Stimulated activated CD8-positive, alpha-beta memory T cell treated with anti-CD3 and anti-CD28 coated beads, Interleukin-12 subunit alpha, Interleukin-12 subunit beta, amount 100 ng/mL, for 1 hour (primary cell): ENCODE measurements around the gene EID1.
"Not testable (repeated sequence)": the region's sequence is repeated elsewhere in the genome, so short reads cannot be mapped to it uniquely, and the experiment has no call there.

Source experiments
- DNase-seq: peaks from one replicate; pipeline ENCODE4 v3.0.0-alpha.2; 2020; ENCODE audit warnings: low read depth

EID1 gene, protein sequence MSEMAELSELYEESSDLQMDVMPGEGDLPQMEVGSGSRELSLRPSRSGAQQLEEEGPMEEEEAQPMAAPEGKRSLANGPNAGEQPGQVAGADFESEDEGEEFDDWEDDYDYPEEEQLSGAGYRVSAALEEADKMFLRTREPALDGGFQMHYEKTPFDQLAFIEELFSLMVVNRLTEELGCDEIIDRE

DNA sequence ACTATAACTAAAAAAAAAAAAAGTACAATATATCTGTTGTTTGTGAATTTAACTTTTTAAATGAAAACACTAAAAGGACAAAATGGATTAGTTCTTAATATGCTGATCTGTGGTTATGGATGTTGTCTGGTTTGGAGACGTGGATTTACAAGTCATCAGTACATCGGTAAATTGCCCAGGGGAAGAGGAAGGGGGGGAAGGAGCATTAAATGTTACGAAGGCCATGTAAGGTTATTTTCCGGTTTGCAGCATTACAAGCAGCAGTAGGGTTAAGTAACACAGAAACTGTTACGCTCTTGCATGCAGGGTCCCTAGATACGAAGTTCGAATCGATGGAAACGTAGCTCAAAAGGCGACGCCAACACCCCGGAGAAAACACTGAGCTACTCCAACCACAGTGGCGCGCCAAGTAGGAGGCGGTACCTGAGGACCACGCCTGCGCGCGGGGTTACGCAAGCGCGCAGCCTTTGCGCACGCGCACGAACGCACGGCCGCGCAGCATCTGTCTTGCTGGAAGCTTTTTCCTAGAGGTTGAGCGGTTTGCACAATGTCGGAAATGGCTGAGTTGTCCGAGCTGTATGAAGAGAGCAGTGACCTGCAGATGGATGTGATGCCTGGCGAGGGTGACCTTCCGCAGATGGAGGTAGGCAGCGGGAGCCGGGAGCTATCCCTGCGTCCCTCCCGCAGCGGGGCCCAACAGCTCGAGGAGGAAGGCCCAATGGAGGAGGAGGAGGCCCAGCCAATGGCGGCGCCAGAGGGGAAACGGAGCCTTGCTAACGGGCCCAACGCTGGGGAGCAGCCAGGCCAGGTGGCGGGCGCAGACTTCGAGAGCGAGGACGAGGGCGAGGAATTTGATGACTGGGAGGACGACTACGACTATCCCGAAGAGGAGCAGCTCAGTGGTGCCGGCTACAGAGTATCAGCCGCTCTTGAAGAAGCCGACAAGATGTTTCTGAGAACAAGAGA lies at the start of gene EID1:
TSS of gene EID1 (plus strand) at position 505 of the 966 bp plus-strand sequence. CDS start at position 548, 43 bp downstream.
- peak; percentile 87 for DNase-seq

DNA sequence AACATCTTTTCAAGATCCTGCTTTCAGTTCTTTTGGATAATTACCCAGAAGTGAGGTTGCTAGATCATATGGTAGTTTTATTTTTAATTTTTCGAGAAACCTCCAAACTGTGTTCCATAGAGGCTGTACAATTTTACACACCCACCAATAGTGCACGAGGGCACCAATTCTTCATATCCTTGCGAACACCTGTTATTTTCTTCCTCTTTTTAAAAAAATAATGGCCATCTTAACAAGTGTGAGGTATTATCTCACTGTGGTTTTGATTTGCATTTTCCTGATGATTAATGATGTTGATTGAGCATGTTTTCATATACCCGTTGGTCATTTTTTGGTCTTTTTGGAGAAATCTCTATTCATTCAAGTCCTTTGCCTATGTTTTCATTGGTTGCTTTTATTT lies 49.5 kb upstream of the EID1 start:
- DNase-seq, result no peak

DNA sequence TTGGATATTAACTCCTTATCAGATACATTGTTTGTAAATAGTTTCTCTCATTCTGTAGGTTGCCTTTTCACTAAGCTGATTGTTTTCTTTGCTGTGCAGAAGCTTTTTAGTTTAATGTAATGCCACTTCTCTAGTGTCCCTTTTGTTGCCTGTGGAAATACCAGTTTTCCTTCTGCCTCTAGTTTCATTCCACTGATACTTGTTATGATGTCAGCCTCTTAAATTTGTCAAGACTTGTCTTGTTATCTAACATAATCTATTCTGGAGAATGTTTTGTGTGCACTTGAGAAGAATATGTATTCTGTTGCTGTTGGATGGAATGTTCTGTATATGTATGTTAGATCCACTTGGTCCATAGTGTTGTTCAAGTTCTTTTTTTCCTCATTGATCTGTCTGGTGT lies 49.0 kb upstream of the EID1 start:
- DNase-seq, result no peak

DNA sequence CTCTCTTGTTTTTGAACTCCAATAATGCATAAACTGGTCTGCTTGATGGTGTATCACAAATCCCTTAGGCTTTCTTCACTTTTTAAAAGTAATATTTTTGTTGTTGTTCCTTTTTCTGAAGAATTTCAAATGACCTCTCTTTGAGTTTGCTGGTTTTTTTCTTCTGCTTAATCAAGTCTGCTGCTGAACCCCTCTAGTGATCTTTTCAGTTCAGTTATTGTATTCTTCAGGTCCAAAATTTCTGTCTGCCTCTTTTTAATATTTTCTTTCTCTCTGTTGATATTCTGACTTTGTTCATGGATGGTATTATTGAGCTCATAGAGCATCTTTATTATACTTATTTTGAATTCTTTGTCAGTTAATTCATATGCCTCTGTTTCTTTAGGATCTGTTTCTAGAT lies 45.3 kb upstream of the EID1 start:
- no peak for DNase-seq

DNA sequence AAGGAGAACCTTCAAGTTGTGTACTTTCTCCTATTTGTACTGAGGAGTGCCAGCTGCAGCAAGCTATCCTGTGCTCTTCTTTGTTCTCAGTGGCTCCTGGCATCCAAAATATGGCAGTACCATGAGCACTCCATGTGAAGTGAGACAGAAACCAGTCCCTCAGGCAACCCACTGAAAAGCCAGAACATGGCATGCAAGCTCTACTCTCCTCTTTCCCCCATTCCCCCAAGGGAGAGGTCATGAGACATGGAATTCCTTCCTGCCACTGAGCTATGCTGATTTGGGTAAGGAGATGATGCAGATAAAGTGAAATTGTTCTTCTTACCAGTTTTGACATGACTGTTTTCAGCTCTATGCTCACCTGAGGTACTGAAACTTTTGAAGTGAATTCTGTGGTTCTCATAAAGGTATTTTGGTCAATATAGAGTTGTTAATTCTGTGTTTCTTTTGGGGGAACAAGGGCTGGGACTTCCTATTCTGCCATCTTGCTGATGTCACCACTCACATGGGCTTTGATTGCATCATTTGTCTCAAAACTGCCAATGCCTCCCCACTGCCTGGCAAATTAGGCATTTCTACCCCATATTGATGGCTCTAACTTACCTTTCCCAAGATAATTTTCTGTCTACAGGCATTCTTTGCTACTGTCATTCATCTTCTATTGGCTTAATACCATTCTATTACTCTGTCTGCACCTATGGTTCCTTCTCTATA lies 44.3 kb upstream of the EID1 start:
- DNase-seq, result no peak

DNA sequence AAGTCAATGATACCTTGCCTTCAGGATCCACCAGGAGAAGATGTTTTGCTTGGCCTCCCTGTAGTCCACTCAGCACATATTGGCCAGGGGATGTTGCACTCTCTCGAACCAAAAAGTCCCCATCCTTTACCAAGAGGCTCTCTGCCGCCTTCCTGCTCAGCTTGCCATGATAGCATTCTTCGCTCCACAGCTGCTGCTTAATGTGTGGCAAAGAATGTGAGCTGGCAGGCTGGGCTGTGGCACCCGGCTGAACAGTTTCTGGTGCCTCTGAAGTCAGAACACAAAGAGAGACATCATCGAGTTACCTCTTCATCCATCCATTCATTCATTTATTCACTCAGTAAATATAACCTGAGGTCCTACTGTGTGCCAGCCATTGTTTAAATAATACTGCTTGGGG lies 43.2 kb upstream of the EID1 start:
- no peak for DNase-seq

DNA sequence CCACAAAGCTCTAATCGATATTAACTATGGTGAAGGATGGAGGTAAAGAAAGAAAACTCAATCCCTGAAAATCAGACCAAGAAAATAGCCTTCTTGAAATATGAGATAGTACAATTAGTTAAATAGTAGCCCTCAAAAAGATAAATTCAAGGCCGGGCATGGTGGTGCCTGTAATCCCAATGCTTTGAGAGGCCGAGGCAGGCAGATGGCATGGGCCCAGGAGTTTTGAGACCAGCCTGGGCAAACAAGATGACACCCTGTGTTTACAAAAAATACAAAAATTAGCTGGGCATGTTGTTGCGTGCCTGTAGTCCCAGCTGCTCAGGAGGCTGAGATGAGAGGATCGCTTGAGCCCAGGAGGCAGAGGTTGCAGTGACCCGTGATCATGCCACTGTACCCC lies 35.4 kb upstream of the EID1 start:
- no peak for DNase-seq

DNA sequence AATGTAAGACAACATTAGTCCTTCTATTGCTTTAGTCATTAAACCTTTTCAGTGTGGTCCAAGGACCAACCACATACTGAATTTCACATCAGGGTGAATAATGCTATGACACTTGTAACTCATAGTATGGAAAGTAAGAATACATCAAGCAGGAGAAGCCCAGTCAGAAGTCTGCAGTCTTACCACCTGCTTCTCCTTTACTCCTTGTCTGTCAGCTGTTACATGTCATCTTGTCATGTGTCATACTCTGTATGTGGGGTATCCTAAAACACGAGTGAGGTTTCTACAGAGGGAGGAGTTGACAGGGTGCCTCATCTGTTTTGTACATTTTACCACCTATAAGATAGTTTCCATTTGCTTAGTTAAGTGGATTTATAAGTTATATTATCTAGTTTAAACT lies 32.8 kb upstream of the EID1 start:
- DNase-seq, result no peak

DNA sequence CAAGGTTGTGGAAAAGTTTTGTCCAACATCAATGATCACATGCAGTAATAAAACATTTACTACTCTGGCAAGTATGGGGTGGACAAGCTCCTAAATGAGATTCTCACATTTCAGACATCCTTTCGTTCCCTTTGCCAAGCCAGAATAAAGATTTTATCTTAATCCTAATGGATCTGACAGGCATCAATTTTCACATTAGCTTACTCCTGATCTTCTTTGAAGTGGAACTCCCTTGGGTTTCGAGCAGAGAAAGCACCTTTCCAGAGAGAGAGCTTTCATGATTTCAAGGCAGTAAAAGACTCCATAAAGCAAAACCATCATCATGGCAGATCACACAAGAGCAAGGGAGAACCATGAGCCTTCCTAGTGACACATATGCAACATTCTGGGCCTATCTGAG lies 27.3 kb upstream of the EID1 start:
- DNase-seq, result no peak

DNA sequence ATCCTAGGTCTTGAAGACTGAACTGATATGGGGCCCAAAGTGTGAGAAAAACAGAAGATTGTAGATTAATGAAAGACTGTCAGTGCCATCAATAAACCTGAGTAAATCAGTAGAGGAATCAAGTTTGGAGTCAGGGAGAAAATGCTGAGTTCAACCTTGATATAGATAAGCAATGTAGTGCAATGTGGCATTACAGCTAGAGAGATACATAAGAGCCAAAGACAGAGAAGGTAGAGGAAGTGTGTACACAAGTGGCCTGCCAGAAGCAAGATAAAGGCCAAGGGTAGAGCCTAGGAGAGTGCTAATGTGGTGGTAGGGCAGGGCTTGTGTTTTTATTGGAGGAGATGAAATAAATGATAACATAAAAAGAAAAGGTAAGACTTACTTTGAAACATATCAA lies 26.0 kb upstream of the EID1 start:
- no peak for DNase-seq

DNA sequence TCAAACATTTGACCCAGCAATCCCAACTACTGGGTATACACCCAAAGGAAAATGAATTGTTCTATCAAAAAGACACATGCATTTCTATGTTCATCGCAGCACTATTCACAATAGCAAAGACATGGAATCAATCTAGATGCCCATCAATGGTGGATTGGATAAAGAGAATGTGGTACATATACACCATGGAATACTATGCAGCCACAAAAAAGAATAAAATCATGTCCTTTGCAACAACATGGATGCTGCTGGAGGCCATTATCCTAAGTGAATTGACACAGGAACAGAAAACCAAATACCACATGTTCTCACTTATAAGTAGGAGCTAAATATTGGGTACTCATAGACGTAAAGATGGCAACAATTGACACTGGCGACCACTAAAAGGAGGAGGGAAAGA lies 23.5 kb upstream of the EID1 start:
- not testable (repeated sequence) for DNase-seq

DNA sequence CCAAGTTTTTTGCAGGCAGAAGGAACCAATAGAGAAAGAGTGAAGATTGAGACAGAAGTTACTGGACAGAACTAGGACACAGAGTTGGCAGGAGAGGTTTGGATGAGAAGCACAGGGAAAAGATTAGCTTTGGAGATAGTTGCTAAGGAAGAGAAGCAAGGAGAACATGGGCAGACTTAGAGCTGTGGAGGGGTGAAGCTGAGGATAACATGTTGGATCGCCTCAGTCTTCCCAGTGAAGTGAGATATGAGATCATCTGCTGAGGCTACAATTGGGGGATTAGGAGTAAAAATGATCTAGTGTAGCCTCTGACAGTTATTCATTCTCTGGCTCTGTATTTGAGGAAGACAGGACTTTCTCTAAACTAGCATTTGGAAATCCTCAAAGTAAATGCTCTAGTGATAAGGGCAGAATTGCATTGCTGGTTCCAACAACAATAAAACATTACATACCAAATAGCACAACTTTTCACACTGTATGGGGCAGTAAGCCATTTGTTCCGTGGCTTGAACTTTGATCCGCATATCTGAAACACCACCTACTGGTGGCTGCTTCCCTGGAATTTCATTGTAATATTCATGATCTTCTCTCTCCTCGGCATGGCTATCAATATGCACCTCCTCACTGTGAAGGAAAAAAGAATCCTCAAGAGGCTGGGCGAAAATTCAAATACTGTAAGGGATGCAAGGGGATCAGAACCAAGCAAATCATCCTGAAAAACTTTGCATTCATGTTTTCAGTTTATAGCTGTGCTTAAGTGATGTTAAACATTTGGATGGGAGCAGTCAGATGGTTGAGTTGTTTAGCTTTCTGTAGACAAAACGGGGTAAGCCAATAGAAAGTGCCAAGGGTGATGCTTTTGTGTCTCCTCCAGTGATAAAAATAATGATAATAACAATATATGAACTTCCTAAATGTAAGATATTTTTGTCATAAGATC lies 22.2 kb upstream of the EID1 start:
- no peak for DNase-seq

DNA sequence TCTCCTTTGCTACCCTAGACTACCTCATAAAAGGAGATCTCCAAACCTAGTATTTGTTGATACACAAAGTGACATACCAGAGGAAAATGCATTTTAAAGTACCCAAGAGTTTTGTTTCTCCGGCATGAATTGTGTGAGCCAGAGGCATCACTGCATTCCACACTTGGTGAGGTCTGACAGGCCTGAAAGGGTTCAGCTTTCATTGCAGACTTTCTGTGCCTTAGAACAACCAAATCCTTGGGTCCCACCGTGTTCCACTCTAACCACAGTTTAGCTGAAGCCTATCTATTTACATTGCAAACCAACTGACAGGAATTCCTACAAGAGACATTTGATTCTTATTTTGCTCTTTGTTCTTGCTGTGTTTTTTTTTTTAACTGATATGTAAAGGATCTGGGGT lies 21.0 kb upstream of the EID1 start:
- DNase-seq, result no peak

DNA sequence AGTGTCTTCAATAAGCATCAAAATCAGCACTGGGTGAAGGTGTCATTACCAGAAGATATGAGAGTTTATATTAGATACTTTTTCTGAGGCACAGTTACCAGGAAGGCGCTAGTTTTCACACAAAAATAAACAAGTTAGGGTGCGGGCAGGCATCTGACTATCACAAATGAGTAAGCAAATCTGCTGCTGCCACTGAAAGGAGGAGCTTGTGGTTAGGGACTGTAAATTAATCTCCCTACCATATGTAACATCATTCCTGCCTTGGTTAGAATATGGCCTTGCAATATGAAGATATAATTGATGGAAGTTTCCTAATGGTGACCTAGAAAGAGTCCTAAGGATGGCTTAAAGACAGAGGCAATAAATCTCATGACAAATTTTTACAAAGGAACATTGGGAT lies 19.5 kb upstream of the EID1 start:
- no peak for DNase-seq

DNA sequence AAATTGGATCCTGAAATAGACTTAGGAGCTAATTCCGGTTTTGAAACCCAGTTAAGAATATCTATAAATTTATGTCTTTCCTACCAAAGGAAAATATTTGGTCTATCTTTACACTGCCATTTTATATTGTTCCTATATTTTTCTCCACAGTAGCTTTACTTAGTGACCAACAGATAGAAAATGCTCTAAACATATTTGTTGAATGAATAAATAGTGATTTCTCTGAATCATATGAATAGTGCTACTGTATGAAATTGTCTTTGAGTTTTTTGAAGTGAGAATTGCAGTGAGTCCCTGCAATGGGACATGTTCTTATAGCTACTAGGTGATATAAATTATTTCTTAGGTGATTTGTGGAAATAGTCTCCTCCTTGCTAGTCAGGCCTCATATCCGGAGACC lies 18.5 kb upstream of the EID1 start:
- DNase-seq, result no peak

DNA sequence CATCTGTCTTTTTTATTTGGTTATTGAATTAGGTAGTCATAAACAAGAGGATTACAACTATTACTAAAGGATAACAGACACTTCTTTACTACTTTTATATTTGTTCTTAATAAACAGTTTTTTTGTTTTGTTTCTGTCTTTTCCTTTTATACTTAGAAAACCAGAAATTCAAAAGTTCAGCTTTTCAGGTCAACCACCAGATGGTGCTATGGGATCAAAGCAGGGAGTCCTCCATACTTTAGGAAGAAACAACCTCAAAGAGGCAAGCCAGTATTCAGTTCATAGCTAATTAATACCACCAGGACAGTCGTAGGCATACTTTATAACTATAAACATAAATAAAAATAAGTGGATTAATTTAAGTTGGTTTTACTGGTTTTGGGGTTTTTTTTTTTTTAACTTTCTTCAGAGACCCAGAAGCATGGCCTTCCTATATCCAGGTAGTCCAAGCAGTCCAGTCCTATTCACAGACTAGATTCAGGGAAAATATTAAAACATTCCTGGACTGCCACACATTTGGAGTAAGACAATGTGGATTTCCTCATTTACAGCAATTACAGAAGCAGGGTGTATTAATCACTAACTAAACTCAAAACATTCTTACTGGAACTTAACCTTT lies 16.0 kb upstream of the EID1 start:
- peak; percentile 25 for DNase-seq

DNA sequence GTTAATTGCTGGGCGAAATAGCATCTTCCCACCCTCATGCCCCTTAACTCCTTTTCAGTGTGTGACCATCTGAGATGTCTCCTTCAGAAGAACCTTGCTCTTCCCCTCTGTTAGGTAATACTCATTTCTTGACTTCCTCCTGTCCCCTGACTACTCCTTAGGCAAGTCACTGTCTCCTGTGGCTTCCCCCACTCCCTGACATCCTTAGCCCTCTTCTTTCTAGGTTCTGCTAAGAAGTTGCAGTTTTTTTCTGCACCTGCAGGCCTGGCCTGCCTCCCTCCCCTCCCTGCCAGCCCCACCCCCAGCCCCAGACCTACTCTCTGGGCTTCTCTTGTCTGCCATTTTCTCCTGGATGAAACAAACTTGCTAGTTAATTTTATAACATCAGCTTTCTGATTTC lies 15.2 kb upstream of the EID1 start:
- no peak for DNase-seq

DNA sequence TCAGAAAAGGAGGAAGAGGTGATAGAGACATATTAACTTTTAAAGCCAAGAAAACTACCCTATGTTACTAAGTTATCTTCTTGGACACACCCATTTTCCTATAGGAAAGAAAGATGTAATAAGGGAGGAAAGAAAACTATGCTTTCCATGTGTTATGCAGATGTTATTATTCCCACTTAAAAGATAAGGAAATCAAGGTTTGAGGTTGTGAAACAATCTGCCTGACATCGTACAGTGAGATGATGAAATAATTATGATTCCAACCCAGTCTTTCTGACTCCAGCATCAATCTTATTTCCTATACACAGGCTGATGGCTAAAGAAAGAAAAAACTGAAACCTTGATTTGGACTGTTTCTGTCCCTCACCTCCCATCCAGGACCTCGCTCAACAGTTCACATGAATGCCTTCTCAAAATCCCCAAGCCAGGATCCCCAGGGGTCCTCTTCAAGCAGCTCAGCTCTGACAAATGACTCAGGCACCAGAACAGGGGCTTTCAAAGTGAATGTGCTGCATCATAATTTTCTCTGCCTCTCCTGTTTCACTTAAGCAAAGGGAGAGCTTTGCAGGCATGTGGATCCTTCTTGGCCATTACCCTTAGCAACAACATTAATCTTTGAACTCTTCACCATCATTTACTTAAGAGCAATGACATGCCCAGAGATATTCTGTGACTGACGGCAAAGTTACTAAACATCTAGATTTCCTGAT lies 12.4 kb upstream of the EID1 start:
- no peak for DNase-seq

DNA sequence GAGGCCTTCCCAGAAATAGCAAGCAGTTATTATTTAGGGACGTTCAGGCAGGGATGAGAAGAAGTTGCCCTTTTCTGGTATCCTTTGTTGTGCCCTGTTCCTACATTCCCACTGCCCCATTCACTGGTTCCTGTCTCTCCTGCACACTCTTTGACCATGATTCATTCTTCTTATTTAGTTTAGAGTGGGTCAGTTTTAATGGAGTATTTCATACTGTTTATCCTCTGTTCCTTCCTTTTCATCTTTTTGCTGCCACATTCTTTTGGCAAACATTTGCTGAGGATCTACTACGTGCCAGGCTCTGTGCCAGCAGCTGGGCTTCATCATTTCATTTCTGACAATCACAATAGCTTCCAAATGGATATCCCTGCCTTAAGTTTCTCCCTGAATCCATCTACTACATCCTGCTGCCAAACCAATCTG lies 11.8 kb upstream of the EID1 start:
- DNase-seq, result no peak

DNA sequence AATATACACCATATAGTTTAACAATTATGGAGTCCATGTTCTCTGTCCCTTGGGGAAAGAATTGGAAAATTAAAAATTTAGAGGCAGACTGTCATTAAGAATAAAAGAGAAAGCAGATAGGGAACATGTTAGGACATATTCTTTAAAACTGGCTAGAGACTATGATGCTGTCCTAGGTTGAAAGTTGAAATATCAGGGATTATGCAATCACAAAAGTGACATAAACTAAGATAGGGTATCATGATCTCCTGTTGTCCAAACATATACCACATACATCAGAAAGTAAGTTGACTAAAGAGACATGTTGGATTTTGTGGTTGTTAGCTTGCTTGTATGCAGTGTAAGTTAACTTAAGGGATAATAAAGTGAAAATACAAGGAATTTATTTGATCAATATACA lies 9.9 kb upstream of the EID1 start:
- DNase-seq, result no peak

DNA sequence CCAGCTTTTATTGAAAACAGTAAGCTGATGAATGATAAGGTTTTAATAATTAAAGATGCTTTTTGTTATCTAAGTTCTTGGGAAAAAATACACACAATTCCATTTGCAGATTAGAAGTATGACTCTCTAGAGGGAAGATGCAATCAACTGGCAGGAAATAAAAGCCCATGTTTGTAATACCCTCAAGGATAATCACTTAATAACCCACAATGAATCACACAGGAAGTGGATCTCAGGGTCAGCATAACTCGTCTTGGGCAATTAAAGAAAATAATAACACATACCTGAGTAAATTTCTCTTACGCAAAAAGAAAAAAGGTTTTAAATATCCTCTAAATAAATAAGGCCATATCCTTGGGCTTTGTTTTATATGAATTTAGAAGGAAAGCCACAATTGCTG lies 9.4 kb upstream of the EID1 start:
- DNase-seq, result no peak
